H1 (cell line): ENCODE measurements around the gene C11orf58.

ENCODE experiments used
- GABPA ChIP-seq: IDR thresholded peaks from 2 replicates; pipeline ENCODE4 v1.6.1; 2011; ENCODE audit warnings: mild to moderate bottlenecking, low read length, moderate library complexity, borderline replicate concordance; ENCODE audit not compliant: insufficient read depth
- JUND ChIP-seq: IDR thresholded peaks from 2 replicates; pipeline ENCODE4 v1.6.1; 2011; ENCODE audit warnings: mild to moderate bottlenecking, improper control_type of control experiment, low read length
- POLR2A ChIP-seq, 2 experiments: IDR thresholded peaks; 1 replicate in 1 of 2; 2 replicates in 1 of 2; pipeline ENCODE4 v1.6.1; 2011; ENCODE audit warnings: low read depth in 2 of 2, low read length in 2 of 2, mild to moderate bottlenecking in 2 of 2; ENCODE audit errors: control extremely low read depth in 1 of 2
- TAF7 ChIP-seq: optimal IDR thresholded peaks from 2 replicates; pipeline ENCODE3; 2011; ENCODE audit warnings: low read depth, mild to moderate bottlenecking, inconsistent platforms, low read length, moderate library complexity, borderline replicate concordance
- TF ChIP-seq, protein P1 (sequence below), 3 experiments: IDR thresholded peaks; 1 replicate in 2 of 3; 2 replicates in 1 of 3; pipeline versions ENCODE4 v1.5.1 to v1.6.1; 2011; ENCODE audit warnings: low read length in 3 of 3, mild to moderate bottlenecking in 3 of 3, inconsistent platforms in 2 of 3, low read depth in 1 of 3, moderate library complexity in 1 of 3; ENCODE audit not compliant: insufficient read depth in 1 of 3; ENCODE audit errors: control extremely low read depth in 1 of 3

DNA sequence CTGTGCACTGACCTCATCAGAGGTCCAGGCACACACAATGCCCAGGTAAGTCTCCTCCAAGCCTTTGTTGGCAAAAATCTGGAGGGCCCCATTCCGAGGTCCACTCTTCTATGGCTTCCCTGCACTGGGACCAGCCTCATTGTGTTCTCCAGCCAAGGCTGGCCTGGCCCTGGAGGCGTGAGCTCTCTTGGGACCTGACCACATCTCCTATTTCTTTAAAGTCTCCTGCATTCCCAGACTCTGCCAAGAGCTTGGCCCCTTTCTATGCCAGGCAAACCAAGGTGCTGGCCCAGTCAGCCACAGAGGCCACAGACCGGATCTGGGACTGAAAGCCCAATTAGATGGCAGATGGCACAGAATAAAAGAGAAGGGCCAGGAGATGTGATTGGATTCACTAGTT is 55.1 kb downstream of the C11orf58 start:
- no peak for TF ChIP-seq POLR2A (IDR thresholded peaks at IDR 0.05; ENCODE audit: control extremely low read depth in 1 of 2, low read depth in 2 of 2, low read length in 2 of 2)
- TF ChIP-seq JUND, result no peak
- no peak for TF ChIP-seq GABPA
- TF ChIP-seq, protein P1, sequence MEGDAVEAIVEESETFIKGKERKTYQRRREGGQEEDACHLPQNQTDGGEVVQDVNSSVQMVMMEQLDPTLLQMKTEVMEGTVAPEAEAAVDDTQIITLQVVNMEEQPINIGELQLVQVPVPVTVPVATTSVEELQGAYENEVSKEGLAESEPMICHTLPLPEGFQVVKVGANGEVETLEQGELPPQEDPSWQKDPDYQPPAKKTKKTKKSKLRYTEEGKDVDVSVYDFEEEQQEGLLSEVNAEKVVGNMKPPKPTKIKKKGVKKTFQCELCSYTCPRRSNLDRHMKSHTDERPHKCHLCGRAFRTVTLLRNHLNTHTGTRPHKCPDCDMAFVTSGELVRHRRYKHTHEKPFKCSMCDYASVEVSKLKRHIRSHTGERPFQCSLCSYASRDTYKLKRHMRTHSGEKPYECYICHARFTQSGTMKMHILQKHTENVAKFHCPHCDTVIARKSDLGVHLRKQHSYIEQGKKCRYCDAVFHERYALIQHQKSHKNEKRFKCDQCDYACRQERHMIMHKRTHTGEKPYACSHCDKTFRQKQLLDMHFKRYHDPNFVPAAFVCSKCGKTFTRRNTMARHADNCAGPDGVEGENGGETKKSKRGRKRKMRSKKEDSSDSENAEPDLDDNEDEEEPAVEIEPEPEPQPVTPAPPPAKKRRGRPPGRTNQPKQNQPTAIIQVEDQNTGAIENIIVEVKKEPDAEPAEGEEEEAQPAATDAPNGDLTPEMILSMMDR (IDR thresholded peaks at IDR 0.05; ENCODE audit: control extremely low read depth in 1 of 3, insufficient read depth in 1 of 3, low read depth in 1 of 3, low read length in 3 of 3), result no peak
- TF ChIP-seq TAF7, result no peak
